Esophagus muscularis mucosa (tissue), 4 donors: ENCODE results near the gene TMEM108. TPM values are rescaled to one million over a fixed set of nuclear protein-coding genes. Genes with fewer than 3 reads are reported as not detected.

Experiments
- DNase-seq: peaks from one replicate; pipeline ENCODE4 v3.0.0-alpha.2; 2017; ENCODE audit errors: extremely low spot score
- H3K27ac ChIP-seq, 4 donors: fragments of 200-600 bp; sonication (generic); replicated peaks in 1 of 4; 1 replicate in 3 of 4; 2 replicates in 1 of 4; pipeline ENCODE4 v1.5.1; 2016 to 2019; ENCODE audit warnings: mild to moderate bottlenecking in 1 of 4
- H3K27me3 ChIP-seq, 4 donors: fragments of 200-600 bp; sonication (generic); one replicate each; pipeline versions ENCODE4 v1.5.1 to v1.6.0; 2016 to 2019
- H3K36me3 ChIP-seq, 4 donors: fragments of 200-600 bp; sonication (generic); one replicate each; pipeline ENCODE4 v1.5.1; 2016 to 2019
- H3K4me1 ChIP-seq, 4 donors: fragments of 200-600 bp; sonication (generic); one replicate each; pipeline ENCODE4 v1.5.1; 2016 to 2019
- H3K4me3 ChIP-seq, 4 donors: fragments of 200-600 bp; sonication (generic); 1 replicate in 2 of 4; 2 replicates in 2 of 4; pipeline ENCODE4 v1.5.1; 2016 to 2019; ENCODE audit warnings: mild to moderate bottlenecking in 4 of 4, moderate library complexity in 1 of 4
- H3K9me3 ChIP-seq, 4 donors: fragments of 200-600 bp; sonication (generic); 1 replicate in 3 of 4; 2 replicates in 1 of 4; pipeline ENCODE4 v1.5.1; 2016 to 2019
- CTCF ChIP-seq, 3 experiments: fragments of 200-600 bp in 2 of 3; fragments of 450-650 bp in 1 of 3; sonication (generic) in 2 of 3; IDR thresholded peaks; one replicate each; pipeline ENCODE4 v1.5.1; 2017 to 2019; ENCODE audit warnings: antibody characterized with exemption in 3 of 3, mild to moderate bottlenecking in 2 of 3, moderate library complexity in 1 of 3
- EP300 ChIP-seq: sonication (generic); formaldehyde crosslinking; IDR thresholded peaks from one replicate; pipeline ENCODE4 v1.6.1; 2017; ENCODE audit warnings: antibody characterized with exemption
- POLR2A ChIP-seq: fragments of 450-650 bp; IDR thresholded peaks from one replicate; pipeline ENCODE4 v1.6.1; 2017; ENCODE audit warnings: antibody characterized with exemption, moderate library complexity, mild to moderate bottlenecking, low read depth
- POLR2AphosphoS5 ChIP-seq, 2 donors: sonication (generic); formaldehyde crosslinking; IDR thresholded peaks; one replicate each; pipeline ENCODE4 v1.6.1; 2017; ENCODE audit warnings: antibody characterized with exemption in 2 of 2
- WGBS: methylation state at CpG from one replicate; pipeline ENCODE4 v1.1.5; 2018; 5-methylcytosine and 5-hydroxymethylcytosine counted together
- intact Hi-C: fragments of 100-400 bp; cut with DNase I; formaldehyde crosslinking; loops from one replicate; pipeline ENCODE4 v1.15.1; 2023
- total RNA-seq, 4 donors: library from RNA; depleted of rRNA; stranded (reverse); fragments of >200 nt; gene quantifications; one replicate each; pipeline versions ENCODE4 v1.1.0 to v1.2.1, GENCODE V29; 2016

TMEM108 gene
- total RNA-seq, 4 donors from 2014 or later: 8.6 to 12.1 (median 11.2) TPM

- Histone ChIP-seq H3K9me3 (no peaks in the 10 kb centered on the region), H3K27ac (no peak overlapping the region), H3K4me3 (no peak overlapping the region), H3K36me3 (peaks cover 0 to 2% (median under 1%) of the 10 kb centered on the region in 4 donors), H3K27me3 (no peaks in the 10 kb centered on the region), H3K4me1 (peaks cover 0 to 9% (median 0%) of the 10 kb centered on the region in 4 donors)
- WGBS: 74% methylated on average over 4 of the region's 4 CpGs
- no peak for DNase-seq
- intact Hi-C loops: no loop called here
- TF ChIP-seq EP300 (no peak), POLR2AphosphoS5 (IDR thresholded peaks at IDR 0.05) (no peak), CTCF (IDR thresholded peaks at IDR 0.05) (no peak), POLR2A (no peak)
These were observed 336.7 kb downstream of the TMEM108 start for GRCh38 chr3:133374708-133375402.

- Histone ChIP-seq H3K27me3 (no peaks in the 10 kb centered on the region), H3K36me3 (peaks cover 0 to 8% (median 3%) of the 10 kb centered on the region in 4 donors), H3K9me3 (no peaks in the 10 kb centered on the region), H3K27ac (no peak overlapping the region), H3K4me1 (peaks cover 0 to 9% (median 0%) of the 10 kb centered on the region in 4 donors), H3K4me3 (no peak overlapping the region)
- no peak for DNase-seq
- TF ChIP-seq POLR2AphosphoS5 (IDR thresholded peaks at IDR 0.05): no peak
- intact Hi-C loops: no loop called here
These were observed 337.2 kb downstream of the TMEM108 start for GRCh38 chr3:133375403-133375745.

GRCh38 chr3:133376810-133377209 lies 338.6 kb downstream of the TMEM108 start:
- peaks cover 0 to 9% (median 0%) of the 10 kb centered on the region in 4 donors for H3K4me1 ChIP-seq
- intact Hi-C loops: no loop called here

GRCh38 chr3:133377396-133377795 lies 339.2 kb downstream of the TMEM108 start:
- intact Hi-C loops: no loop called here

More at GRCh38 chr3:133376810-133377209, 338.6 kb downstream of the TMEM108 start:
- Histone ChIP-seq H3K4me3 (no peak overlapping the region), H3K9me3 (no peaks in the 10 kb centered on the region), H3K27me3 (no peaks in the 10 kb centered on the region), H3K27ac (no peak overlapping the region), H3K36me3 (peaks cover 0 to 10% (median 4%) of the 10 kb centered on the region in 4 donors)
- no peak for TF ChIP-seq CTCF (IDR thresholded peaks at IDR 0.05)
- WGBS: 73% methylated on average over 6 of the region's 6 CpGs
- DNase-seq: no peak

GRCh38 chr3:133379926-133380325 lies 341.7 kb downstream of the TMEM108 start:
- no peaks in the 10 kb centered on the region for H3K27me3 ChIP-seq
- intact Hi-C loops: no loop called here
- 92% methylated on average over 15 of the region's 19 CpGs for WGBS
- DNase-seq: no peak
- peaks cover 0 to 32% (median 14%) of the 10 kb centered on the region in 4 donors for H3K4me1 ChIP-seq
- no peak overlapping the region for H3K27ac ChIP-seq
- TF ChIP-seq EP300 (no peak), CTCF (IDR thresholded peaks at IDR 0.05) (no peak), POLR2AphosphoS5 (IDR thresholded peaks at IDR 0.05) (no peak), POLR2A (no peak)
- H3K9me3 ChIP-seq: no peaks in the 10 kb centered on the region
- peaks cover 0 to 10% (median 4%) of the 10 kb centered on the region in 4 donors for H3K36me3 ChIP-seq
- no peak overlapping the region for H3K4me3 ChIP-seq

More at GRCh38 chr3:133377396-133377795, 339.2 kb downstream of the TMEM108 start:
- Histone ChIP-seq H3K4me3 (no peak overlapping the region), H3K4me1 (peaks cover 0 to 13% (median 2%) of the 10 kb centered on the region in 4 donors), H3K36me3 (peaks cover 0 to 10% (median 4%) of the 10 kb centered on the region in 4 donors), H3K27me3 (no peaks in the 10 kb centered on the region), H3K27ac (no peak overlapping the region), H3K9me3 (no peaks in the 10 kb centered on the region)
- 73% methylated on average over 2 of the region's 3 CpGs for WGBS
- TF ChIP-seq POLR2AphosphoS5 (IDR thresholded peaks at IDR 0.05) (no peak), CTCF (IDR thresholded peaks at IDR 0.05) (peak; percentile 32 to 45 (median 41))
- no peak for DNase-seq
